Measurements from ENCODE around the gene XXYLT1.

The XXYLT1 gene

DNA sequence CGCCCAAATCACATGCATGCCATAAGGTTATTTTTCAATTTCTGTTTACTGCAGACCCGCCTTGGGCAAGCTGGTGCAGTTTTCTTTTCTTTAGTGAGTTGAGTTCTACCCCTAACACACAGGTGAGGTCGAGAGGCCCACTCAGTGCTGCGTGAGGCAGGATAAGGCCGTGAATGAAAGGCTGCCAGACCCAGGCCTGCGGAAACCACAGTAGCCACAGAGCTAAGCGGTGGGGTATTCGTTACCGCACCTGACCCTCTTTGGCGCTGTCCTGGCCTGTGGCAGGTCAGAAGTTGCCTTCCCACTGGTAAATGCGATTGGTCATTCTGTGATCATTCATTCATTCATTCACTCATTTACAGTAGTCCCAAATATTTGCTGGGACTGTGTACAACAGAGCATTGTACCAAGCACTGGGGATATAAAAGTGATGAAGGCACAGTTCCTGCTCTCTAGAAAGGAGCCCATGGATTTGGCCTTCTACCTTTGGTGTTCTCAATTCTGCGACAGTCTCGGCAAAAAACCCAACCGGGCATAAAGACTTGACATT lies 144.8 kb downstream of the XXYLT1 start:
- no peak for DNase-seq

DNA sequence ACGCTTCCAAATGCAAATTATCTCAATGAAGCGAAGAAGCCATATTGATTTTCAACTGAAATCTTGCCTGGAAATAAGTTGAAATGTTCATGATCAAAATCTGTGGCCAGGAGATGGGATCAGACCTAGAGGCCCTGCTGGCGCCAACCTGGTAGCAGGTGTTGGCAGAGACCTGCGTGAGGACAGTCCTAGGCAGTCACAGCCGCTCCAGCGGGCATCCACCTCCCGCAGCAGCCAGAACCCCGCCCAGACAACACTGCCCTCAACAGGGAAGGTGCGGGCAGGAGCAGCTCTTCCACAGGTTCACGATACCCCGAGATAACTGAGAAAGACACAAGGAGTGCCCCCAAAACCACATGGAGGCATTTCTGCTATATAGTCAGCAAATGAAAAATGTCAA lies 145.3 kb downstream of the XXYLT1 start:
- DNase-seq = no peak

DNA sequence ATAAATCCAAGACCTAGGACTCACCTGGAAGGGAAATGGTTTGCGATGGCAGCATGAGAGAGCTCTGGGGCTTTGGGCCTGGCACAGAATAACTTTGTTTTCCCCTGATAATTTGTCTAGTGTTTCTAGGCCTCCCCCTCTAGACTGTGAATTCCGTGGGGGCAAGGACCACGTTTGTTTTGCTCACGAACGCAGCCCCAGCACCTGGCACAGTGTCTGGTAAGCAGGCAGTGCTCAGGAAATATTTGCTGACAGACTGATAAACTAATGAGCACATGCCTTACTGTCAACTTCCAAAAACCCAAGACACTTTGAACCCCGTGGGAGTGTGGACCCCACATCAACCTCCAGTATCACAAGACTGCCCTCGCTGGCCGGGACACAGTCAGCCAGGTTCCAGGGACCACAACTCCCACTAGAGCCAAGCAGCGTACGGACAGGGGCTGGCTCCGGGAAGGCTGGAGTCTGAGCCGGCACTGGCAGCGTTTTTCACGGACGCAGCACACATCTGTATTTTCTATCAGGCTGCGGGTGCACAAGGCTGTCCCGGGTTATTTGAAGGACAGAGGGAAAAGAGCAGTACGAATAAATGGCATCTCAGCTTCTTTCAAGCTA lies 146.5 kb downstream of the XXYLT1 start:
- no peak for DNase-seq

DNA sequence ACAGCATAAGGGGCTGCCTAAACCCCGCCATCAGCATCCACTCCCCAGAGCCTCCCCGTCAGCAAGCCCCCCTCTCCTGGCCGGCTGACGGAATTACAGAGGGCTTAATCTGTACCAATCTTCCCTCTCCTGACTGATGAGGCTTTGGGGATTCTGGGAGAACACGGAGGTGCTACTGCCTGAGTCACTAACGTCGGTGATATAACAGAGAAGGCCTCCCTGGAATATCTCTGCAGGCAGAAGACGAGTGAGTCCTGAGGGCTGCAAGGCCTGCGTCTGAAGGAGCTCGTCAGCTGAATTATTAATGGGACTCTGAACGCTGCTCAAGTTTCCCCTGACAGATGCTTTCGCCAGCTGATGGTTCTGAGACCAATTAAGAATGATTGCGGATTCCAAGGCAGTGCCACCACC lies 147.7 kb downstream of the XXYLT1 start:
- no peak for DNase-seq

DNA sequence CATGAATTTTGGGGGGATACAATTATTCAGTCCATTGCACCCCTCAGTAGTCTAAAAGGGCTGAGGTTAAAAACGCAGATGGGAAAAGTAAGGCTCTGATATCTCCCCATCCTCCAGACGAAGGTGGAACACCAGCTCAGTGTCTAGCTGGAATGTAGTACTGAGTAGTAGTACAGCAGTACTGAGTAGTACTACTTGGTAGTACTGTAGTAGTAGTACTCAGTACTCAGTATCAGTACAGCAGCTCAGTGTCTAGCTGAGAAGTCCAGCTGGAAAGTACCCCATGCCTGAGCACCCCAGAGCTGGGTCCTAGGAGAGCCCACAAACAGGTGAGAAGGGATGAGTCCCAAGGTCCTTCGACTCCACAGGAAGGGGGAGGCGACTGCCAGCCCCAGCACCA lies 148.7 kb downstream of the XXYLT1 start:
- no peak for DNase-seq

DNA sequence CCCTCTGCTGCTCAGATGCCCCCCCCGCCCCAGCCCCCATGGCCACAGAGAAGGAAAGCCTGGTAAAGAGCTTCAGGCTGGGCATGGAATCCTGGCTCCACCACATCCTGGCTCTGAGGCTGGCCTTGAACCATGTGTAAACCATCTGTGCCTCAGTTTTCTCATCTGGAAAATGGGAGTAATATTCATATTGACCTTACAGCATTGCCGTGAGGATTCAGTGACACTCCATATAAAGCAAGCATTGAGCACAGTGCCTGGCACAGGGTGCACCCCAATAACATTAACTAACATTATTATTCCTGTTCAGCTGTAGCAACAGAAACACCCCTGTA lies 150.7 kb downstream of the XXYLT1 start:
- DNase-seq = no peak

DNA sequence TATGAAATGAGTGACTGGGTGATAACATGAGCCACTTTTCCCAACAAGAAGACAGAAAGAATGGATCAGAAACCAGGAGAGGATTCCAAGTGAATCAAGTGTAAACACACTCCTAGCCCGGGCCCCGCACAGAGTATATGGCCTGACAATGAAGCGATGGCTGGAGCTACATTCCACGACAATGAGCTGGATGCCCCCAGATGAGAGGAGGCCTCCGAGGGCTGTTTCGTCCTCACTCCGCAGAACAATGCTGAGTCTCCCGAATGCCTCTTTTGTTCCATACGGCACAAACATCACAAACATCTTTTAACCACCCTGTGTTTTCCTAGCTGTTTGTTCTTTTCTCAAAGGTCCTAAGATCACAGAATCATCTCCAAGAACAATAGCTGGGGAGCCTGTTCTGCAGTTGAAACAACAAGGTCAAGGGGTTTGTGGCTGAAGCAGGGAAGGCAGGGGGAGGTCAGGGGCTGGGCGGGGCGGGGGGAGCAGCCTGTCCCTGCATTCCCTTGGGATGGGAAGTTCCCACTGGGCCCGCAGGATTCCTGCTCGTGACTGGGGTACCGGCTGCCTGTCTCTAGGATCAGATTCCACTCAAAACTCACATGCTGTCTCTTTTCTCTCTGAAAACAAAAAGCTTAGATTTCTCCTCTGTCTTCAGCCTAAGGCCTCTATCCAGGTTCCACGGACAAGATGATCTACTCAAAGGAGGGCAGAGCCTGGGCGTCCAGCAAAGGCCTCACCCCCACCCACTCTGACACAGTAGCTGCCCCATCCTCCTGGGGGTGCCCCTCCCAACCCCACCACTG lies 151.3 kb downstream of the XXYLT1 start:
- no peak for DNase-seq

DNA sequence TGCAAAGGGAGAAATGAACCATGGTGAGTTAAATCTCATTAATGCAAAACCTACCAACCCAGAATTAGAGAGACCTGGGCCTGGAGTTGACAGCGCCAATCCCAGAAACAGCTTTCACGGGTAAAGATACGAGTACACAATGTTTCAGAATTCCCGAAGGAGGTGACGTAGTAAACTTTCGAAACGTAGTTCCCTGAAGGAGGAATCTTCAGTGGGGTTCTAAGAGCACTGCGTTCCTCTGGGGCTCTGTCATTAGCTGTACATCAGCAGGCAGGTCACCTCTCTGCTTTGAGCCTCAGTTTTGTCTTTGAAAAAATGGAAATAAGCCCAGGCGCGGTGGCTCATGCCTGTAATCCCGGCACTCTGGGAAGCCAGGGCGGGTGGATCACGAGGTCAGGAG lies 152.3 kb downstream of the XXYLT1 start:
- DNase-seq = no peak

DNA sequence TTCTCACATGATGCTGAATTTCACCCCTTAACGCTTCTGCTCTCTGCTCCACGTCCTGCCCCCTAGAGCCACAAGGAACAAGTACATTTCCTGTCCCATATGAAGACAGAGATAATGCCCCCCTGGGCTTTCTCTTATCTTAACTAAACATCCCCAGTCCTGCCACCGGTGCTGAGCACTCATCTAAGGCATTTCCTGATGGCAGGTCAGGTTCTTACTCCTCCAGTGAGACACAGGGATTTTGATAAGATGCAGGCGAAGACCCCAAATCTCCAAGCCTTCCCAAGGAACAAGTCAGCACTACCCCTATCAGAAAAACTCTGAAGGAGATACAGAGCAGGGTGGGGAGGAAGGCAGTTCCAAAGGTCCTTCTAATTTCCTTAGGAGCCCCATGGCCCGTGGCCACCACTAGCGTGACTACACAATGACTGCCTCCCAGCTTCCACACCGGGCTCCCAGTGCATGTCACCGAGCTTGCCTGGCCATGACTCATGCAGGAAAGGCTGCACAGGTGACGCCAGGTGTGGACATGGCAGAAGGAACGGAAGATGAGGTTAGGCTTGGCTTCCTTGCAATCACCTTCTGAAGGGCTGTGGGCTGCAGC lies 152.9 kb downstream of the XXYLT1 start:
- no peak for DNase-seq

DNA sequence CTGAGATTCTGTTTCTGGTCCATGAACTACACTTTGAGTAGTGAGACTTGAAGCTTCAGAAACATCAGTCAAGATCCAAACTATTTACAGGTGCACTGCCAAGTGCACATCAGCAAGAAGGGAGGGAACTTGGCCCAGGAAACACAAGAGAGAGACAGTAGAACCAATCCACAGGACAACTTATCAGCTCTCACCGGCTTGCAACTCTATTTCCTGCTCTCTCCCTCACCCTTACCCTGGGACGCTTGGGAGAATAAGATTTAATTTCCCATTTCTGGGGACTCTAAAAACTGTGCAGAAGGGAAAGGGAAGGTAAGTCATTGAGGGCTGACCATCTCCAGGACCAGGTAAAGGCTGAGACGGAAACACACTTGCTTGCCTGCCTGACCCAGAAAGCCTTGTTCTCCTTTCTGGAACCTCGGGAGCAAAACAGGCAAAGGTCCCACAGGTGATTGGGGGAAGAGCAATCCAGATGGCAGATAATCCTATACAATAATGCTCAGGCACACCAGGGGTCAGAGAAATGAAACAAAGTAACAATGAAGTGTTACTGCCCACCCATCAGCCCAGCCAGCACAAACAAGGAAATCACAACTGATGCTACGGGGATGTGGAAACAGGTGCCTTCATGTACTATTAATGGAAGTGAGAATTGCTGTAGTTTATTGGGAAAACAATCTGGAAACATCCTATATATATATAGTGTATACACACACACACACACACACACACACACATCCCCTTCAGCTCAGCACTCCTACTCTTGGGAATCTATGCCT lies 154.4 kb downstream of the XXYLT1 start:
- no peak for DNase-seq

DNA sequence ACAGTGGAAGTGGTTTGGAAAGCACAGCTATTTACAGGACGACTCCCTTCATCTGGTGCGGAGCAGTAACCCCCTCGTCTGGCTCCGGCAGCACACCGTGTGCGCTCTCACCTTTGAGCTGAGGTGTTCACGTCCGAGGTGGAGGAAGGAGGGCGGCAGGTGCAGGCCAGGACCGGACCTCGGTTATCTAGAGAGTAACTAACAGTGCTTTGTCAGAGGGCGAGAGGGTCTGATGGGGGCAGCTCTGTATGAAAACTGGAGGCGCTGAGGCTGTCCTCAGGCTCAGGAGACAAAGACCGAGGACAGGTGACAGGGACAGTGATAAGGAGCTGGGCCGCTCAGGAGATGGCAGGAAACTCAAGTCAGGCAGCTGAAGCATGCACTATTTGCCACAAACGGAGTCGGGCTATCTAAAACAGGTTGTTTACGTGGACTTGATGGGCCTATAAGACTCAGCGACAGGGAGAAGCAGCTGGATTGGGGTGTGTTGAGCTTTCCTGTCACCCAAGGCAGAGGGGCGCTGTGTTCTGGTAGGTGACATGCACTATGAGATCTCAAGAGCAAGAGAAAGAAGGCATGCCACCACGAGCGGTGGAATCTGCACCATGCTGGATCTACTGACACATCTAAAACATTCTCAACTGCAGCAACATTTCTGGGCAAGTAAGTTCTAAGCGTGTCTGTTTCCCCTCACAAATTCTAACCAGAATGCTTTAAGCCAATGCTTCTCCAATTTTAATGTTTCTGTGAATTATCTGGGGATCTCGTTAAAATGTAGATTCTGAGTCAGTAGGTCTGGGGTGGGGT lies 155.2 kb downstream of the XXYLT1 start:
- DNase-seq = no peak

DNA sequence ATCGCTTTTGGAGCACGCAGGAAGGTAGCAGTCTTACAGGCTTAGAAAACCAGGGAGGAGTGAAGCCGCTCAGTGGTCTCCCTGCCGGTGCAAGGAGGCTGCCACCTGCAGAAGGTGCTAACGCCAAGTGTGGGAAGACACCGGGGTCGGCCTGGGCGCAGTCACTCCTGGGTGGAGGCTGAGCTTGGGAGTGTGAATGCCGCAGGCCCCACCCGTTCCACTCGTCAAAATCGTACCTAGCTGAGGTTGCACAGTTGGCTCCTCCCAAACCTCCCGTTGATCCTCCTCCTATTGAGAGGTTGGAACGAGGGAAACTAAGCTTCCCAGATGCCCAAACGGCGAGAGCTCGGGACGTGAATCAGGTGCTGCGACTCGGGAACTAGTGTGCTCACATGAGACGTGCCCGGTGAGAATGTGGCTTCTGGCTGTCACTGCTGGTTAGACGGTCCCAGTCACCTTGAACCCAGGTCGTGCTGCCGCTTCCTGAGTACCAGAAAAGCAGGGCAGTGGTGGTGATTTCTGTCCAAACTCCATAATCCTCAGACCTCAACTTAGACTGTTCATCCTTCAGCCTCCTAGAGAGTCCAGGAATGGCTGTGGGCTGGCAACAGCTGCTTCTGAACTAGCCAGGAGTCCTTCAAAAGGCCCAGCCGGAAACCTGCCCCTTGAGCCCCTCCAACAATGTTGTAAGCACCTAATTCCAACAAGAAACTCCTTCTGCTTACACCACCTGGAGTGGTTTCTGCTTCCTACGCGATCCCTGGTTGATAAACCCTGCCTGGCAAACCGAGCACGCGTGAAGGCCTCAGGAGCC lies 156.0 kb downstream of the XXYLT1 start:
- no peak for DNase-seq

DNA sequence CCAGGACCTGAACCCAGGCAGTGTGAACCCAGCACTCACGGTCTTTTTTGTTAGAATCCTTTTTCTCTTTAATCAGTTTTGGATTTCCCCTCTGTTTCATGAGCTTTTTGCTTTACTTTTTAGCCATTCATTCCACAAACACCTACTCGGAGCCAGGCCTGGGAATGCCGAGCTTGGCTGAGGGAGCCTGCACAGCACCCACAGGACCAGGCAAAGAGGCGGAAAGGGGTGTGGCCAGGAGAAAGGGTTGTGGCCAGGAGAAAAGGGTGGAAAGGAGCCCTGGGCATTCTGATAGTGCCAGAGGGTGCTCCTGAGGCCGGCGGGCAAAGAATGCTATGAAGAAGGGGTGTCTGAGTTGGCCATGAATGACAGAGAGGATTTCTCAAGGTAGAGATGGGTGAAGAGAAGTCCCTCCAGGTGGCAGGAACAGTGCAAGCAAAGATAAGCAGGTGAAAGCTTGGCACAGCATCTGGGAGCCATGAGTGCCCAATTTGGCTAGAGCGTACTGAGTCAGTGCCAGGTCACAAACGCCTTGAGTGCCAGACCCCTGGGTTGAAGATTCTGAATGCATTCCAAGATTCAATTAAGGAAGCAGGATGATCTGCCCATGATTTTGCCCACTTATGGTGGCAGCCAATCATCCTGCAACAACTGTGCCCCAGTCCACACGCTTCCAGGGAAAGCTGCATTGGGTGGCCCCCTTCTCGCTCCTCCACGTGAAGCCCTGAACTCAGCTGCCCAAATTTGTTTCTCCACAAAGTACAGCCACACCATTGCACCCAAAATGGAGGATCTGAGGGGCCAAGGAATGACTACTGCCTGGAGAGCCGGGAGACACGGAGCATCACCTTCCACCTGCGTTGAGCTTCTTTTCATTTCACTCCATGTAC lies 157.2 kb downstream of the XXYLT1 start:
- DNase-seq = no peak

DNA sequence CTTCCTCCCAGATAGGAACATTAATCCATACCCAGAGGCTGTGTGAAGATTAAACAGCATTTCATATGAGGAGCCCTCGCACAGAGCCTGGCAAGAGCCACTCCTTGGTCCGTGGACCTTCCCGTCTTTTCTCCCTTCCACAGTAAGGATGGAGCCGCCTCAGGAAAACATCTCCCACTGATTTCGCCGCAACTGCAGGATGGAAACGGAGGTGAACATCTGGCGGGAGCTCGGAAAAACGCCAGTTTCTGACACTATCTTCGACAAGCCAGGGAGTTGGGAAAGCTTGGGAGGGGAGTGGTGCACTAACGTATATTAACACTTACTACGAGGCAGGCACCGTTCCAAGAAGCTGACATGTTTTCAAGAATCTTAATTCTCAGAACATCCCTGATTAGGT lies 157.9 kb downstream of the XXYLT1 start:
- DNase-seq = no peak

DNA sequence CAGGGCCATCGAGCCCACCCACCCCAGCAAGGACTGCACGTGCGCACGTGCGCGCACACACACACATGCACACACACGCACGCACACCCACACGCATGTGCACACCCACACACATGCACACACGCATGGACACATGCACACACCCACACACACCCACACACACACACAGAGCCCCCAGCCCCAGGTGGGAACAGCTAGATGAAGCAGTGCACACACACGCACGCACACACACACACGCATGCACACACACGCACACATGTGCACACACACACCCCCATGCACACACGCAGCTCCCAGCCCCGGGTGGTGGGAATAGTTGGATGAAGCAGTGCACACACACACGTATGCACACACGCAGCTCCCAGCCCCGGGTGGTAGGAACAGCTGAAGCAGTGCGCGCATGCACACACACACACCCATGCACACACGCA lies 158.6 kb downstream of the XXYLT1 start:
- DNase-seq = no peak

DNA sequence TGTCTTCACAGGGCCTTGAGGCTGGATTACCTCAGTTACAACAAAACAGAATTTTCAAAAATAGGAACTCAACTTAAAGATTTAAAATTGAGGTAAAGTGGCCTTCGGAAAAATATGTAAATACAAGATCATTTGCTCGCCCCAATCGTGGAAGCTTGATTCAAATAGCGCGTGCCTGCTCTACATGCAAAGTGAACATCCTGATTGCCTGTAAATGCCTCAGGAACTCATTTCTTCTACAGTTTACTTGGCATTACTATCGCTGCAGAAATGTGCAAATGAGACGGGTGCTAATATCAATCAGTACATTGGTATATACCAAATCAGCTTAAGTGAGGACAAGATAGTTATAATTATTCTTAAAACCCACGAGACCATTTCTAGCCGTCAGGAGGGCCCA lies 159.2 kb downstream of the XXYLT1 start:
- DNase-seq = no peak

DNA sequence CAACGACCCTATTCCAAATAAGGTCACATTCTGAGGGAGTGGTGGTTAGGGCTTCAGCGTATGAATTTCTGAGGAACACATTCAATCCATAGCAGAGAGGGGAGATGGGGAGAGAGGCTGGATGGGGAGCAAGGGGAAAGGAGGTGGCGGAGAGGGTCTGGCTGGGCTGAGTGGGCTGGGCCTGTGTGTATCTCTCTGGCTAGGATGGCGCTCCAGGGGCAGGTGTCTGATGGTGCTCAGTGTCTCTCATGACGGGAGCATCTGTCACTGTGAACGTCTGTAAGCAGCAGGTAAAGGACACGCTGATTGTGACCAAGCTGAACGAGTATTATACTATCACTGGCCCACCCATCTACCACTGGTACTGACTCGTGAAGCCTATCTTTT lies 159.6 kb downstream of the XXYLT1 start:
- DNase-seq = no peak

DNA sequence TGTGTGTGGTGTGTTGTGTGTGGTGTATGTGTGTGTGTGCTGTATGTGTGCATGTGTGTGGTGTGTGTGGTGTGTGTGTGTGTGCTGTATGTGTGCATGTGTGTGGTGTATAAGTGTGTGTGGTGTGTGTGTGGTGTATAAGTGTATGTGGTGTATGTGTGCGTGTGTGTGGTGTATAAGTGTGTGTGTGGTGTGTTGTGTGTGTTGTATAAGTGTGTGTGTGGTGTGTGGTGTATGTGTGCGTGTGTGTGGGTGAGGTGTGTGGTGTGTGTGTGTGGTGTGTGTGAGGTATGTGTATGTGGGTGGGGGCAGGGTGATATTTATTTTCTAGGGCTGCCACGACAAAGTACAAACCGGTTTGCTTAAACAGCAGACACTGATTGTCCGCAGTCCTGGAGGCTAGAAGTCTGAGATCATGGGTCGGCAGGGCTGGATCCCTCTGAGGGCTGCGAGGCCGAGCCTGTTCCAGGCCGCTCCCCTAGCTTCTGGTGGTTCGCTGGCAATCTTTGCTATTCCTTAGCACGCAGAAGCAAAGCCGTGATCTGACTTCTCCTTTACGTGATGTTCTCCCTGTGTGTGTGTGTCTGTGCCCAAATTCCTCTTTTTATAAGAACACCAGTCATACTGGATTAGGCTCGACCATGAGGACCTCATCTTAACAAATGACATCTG lies 160.2 kb downstream of the XXYLT1 start:
- no peak for DNase-seq

DNA sequence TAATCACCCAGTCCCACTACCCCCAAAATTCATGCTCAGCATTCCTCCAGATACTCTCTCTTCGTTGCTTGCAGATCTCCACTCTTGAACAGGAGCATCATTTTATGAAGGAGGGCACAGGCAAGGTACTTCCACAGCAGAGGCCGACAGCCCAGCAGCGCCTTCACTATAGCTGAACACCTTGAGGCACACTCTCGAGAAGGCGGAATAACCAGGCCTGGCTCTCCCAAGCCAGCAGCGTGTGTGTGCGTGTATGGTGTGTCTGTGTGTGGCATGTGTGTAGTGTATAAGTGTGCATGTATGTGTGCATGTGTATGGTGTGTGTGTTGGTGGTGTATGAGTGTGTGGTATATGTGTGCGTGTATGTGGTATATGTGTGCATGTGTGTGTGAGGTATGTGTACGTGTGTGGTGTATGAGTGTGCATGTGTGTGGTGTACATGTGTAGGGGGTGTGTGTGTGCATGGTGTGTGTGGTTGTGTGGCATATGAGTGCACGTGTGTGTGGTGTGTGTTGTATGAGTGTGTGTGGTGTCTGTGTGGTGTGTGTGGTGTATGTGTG lies 161.8 kb downstream of the XXYLT1 start:
- DNase-seq = no peak

DNA sequence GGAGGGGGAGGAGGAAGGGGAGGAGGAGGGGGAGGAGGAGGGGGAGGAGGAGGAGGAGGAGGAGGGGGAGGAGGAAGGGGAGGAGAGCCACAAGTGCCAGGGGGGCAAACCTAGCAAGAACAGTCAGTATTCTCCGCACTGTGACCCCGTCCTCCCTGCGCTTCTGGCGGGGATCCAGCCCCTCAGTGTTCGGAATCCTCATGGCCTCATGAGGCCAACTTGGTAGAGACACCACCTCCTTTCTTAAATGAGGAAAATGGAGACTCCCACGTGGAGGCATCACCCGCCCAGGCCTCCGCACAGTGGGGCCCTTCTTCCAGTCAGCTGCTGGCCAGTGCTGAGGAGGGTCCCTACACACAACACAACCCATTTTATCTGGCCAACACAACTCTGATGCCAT lies 163.4 kb downstream of the XXYLT1 start:
- DNase-seq = no peak

Measured in activated CD4-positive, CD25-positive, alpha-beta regulatory T cell (primary cell).